ENCODE data around the gene ZNF575. TPM values are rescaled to one million over a fixed set of nuclear protein-coding genes. Genes with fewer than 3 reads are reported as not detected.
"Not testable (repeated sequence)": the region's sequence is repeated elsewhere in the genome, so short reads cannot be mapped to it uniquely, and the experiment has no call there.

Gene ZNF575
- total RNA-seq, 1 donor from 2014 or later, result 6.5 TPM

GRCh38 chr19:43519436-43520088, 13.4 kb upstream of the ZNF575 start:
- Mint-ChIP-seq H3K27me3 (ENCODE audit: unreplicated experiment) (no peaks in the 10 kb centered on the region), H3K4me3 (ENCODE audit: unreplicated experiment) (no peak overlapping the region), H3K36me3 (ENCODE audit: unreplicated experiment) (peaks cover 5% of the 10 kb centered on the region), H3K27ac (ENCODE audit: unreplicated experiment) (peak overlapping the region; percentile 20), H3K4me1 (ENCODE audit: unreplicated experiment) (peaks cover 15% of the 10 kb centered on the region), H3K9me3 (ENCODE audit: unreplicated experiment) (no peaks in the 10 kb centered on the region)
- peak; percentile 91 for DNase-seq (ENCODE audit: extremely low spot score, unreplicated experiment)
- TF ChIP-seq CTCF (IDR thresholded peaks at IDR 0.05), result peak; percentile 95

- no peak for DNase-seq (ENCODE audit: extremely low spot score, unreplicated experiment)
- H3K4me1 Mint-ChIP-seq (ENCODE audit: unreplicated experiment), result peaks cover 32% of the 10 kb centered on the region
- H3K4me3 Mint-ChIP-seq (ENCODE audit: unreplicated experiment), result no peak overlapping the region
- no peaks in the 10 kb centered on the region for H3K27me3 Mint-ChIP-seq (ENCODE audit: unreplicated experiment)
- peaks cover 3% of the 10 kb centered on the region for H3K36me3 Mint-ChIP-seq (ENCODE audit: unreplicated experiment)
- no peak overlapping the region for H3K27ac Mint-ChIP-seq (ENCODE audit: unreplicated experiment)
- no peak for TF ChIP-seq CTCF (IDR thresholded peaks at IDR 0.05)
- H3K9me3 Mint-ChIP-seq (ENCODE audit: unreplicated experiment), result no peaks in the 10 kb centered on the region
Measured at GRCh38 chr19:43522929-43523328, 10.1 kb upstream of the ZNF575 start.

GRCh38 chr19:43523696-43524095, 9.3 kb upstream of the ZNF575 start:
- not testable (repeated sequence) for DNase-seq (ENCODE audit: extremely low spot score, unreplicated experiment); H3K36me3 Mint-ChIP-seq (ENCODE audit: unreplicated experiment); H3K27ac Mint-ChIP-seq (ENCODE audit: unreplicated experiment); H3K4me3 Mint-ChIP-seq (ENCODE audit: unreplicated experiment); H3K27me3 Mint-ChIP-seq (ENCODE audit: unreplicated experiment); H3K9me3 Mint-ChIP-seq (ENCODE audit: unreplicated experiment)
- peaks cover 32% of the 10 kb centered on the region for H3K4me1 Mint-ChIP-seq (ENCODE audit: unreplicated experiment)

- Mint-ChIP-seq H3K4me1 (ENCODE audit: unreplicated experiment) (peaks cover 27% of the 10 kb centered on the region), H3K9me3 (ENCODE audit: unreplicated experiment) (no peaks in the 10 kb centered on the region), H3K36me3 (ENCODE audit: unreplicated experiment) (peaks cover 1% of the 10 kb centered on the region), H3K27ac (ENCODE audit: unreplicated experiment) (peak overlapping the region; percentile 78), H3K4me3 (ENCODE audit: unreplicated experiment) (peak overlapping the region; percentile 91), H3K27me3 (ENCODE audit: unreplicated experiment) (no peaks in the 10 kb centered on the region)
- TF ChIP-seq CTCF (IDR thresholded peaks at IDR 0.05), result no peak
- DNase-seq (ENCODE audit: extremely low spot score, unreplicated experiment), result no peak
Measured at GRCh38 chr19:43524922-43525835, 7.8 kb upstream of the ZNF575 start.

GRCh38 chr19:43525836-43526771, 6.9 kb upstream of the ZNF575 start:
- Mint-ChIP-seq H3K4me3 (ENCODE audit: unreplicated experiment) (peak overlapping the region; percentile 91), H3K27ac (ENCODE audit: unreplicated experiment) (peak overlapping the region; percentile 78), H3K36me3 (ENCODE audit: unreplicated experiment) (peaks cover 1% of the 10 kb centered on the region), H3K4me1 (ENCODE audit: unreplicated experiment) (peaks cover 27% of the 10 kb centered on the region), H3K9me3 (ENCODE audit: unreplicated experiment) (no peaks in the 10 kb centered on the region), H3K27me3 (ENCODE audit: unreplicated experiment) (no peaks in the 10 kb centered on the region)
- no peak for TF ChIP-seq CTCF (IDR thresholded peaks at IDR 0.05)
- DNase-seq (ENCODE audit: extremely low spot score, unreplicated experiment), result no peak
